Calu3 (cell line): ENCODE measurements around the gene VSIR. TPM values are rescaled to one million over a fixed set of nuclear protein-coding genes. Genes with fewer than 3 reads are reported as not detected.
A peak's percentile ranks its signal among the peaks of the same experiment; 100 is the strongest.

Source experiments
- BruUV-seq: library from RNA; stranded (reverse); fragments of 400-500 nt; replicated peaks from 2 replicates; lab custom pipeline; 2021; lab: Mats Ljungman, UMichigan
- CTCF ChIA-PET: fragments of 300-600 bp; sonication (Branson Sonifier 250); formaldehyde crosslinking; loops from one replicate; lab custom pipeline; 2022; ENCODE audit warnings: antibody characterized with exemption; lab: Charles Lee
- DNase-seq: peaks from one replicate; pipeline ENCODE4 v3.0.0; 2022
- H3K27ac Mint-ChIP-seq: one replicate; pipeline ENCODE4 v1.8.0; 2022; ENCODE audit warnings: mixed read lengths; ENCODE audit not compliant: unreplicated experiment
- H3K27me3 Mint-ChIP-seq: one replicate; pipeline ENCODE4 v1.8.0; 2022; ENCODE audit warnings: mixed read lengths; ENCODE audit not compliant: unreplicated experiment
- H3K36me3 Mint-ChIP-seq: one replicate; pipeline ENCODE4 v1.8.0; 2022; ENCODE audit warnings: mild to moderate bottlenecking, moderate library complexity, mixed read lengths; ENCODE audit not compliant: insufficient read depth, unreplicated experiment
- H3K4me1 Mint-ChIP-seq: one replicate; pipeline ENCODE4 v1.8.0; 2022; ENCODE audit warnings: mild to moderate bottlenecking, low read depth, mixed read lengths; ENCODE audit not compliant: unreplicated experiment
- H3K4me3 Mint-ChIP-seq: one replicate; pipeline ENCODE4 v1.8.0; 2022; ENCODE audit warnings: mild to moderate bottlenecking, low read depth, moderate library complexity, mixed read lengths; ENCODE audit not compliant: unreplicated experiment
- H3K9me3 Mint-ChIP-seq: one replicate; pipeline ENCODE4 v1.8.0; 2022; ENCODE audit warnings: low read depth, mixed read lengths; ENCODE audit not compliant: unreplicated experiment
- intact Hi-C: fragments of 100-400 bp; cut with micrococcal nuclease; formaldehyde crosslinking; loops from one replicate; pipeline ENCODE4 v1.10.0; 2022; ENCODE audit not compliant: unreplicated experiment
- total RNA-seq: library from RNA; stranded (reverse); gene quantifications from 2 replicates; pipeline ENCODE4 v1.2.3, GENCODE V29; 2022
- TF ChIP-seq, protein P1 (sequence below): fragments of 200-600 bp; IDR thresholded peaks from one replicate; pipeline ENCODE4 v1.8.0; 2022; ENCODE audit warnings: antibody characterized with exemption; ENCODE audit not compliant: unreplicated experiment

VSIR gene
- total RNA-seq, 1 experiment from 2014 or later: 30.1 TPM

DNA sequence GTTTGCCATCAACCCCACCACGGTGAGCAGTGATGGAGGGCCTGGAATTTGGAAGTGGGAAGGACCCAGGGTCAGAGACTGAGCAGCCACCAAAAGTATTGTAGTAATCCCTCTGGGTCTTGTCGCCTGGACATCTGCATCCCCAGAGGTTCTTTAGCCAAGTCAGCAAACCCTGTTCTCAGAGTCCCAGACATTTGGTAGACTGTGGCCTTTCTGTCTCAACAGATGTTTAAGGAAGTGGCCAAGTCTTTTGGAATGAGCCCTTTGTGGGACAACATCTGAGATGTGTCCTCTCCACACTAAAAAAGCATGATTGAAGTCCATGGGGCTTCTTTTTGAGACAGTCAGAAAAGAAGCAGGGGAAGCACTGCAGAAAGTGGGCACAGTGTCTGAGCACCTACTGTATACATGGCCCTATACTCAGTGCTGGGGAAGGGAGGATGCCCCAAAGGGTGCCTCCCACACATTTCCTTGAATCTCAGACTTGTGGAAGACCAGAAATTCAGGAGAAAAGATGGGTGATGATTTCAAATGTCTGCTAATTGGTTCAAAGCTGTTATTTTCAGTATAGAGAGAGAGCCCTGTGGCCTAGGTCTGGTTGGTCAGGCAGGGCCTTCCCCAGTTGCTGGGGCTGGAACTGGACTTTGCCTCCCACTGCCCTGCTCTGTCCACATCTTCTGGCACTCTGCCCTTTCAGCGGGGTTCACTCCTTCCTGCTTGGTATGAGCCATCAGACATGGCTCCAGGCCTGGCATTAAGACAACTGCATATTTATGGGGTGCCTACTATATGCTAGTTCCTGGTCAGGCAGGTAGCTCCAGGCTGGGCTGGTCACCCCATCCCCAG is 26.5 kb upstream of the VSIR start:
- TF ChIP-seq, protein P1, sequence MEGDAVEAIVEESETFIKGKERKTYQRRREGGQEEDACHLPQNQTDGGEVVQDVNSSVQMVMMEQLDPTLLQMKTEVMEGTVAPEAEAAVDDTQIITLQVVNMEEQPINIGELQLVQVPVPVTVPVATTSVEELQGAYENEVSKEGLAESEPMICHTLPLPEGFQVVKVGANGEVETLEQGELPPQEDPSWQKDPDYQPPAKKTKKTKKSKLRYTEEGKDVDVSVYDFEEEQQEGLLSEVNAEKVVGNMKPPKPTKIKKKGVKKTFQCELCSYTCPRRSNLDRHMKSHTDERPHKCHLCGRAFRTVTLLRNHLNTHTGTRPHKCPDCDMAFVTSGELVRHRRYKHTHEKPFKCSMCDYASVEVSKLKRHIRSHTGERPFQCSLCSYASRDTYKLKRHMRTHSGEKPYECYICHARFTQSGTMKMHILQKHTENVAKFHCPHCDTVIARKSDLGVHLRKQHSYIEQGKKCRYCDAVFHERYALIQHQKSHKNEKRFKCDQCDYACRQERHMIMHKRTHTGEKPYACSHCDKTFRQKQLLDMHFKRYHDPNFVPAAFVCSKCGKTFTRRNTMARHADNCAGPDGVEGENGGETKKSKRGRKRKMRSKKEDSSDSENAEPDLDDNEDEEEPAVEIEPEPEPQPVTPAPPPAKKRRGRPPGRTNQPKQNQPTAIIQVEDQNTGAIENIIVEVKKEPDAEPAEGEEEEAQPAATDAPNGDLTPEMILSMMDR: no peak
- H3K36me3 Mint-ChIP-seq: no peaks in the 10 kb centered on the region
- BruUV-seq: no TSS peak
- no peak overlapping the region for H3K4me3 Mint-ChIP-seq
- H3K27me3 Mint-ChIP-seq: peaks cover 31% of the 10 kb centered on the region
- H3K4me1 Mint-ChIP-seq: no peaks in the 10 kb centered on the region
- no peak overlapping the region for H3K27ac Mint-ChIP-seq
- DNase-seq: peak; percentile 73
- intact Hi-C loops: no loop called here
- H3K9me3 Mint-ChIP-seq: no peaks in the 10 kb centered on the region
- CTCF ChIA-PET: interaction anchor here (1.2 kb wide), 1 partner anchor 15 kb away, joined by 3 read pairs; no protein-coding TSS in a partner anchor

DNA sequence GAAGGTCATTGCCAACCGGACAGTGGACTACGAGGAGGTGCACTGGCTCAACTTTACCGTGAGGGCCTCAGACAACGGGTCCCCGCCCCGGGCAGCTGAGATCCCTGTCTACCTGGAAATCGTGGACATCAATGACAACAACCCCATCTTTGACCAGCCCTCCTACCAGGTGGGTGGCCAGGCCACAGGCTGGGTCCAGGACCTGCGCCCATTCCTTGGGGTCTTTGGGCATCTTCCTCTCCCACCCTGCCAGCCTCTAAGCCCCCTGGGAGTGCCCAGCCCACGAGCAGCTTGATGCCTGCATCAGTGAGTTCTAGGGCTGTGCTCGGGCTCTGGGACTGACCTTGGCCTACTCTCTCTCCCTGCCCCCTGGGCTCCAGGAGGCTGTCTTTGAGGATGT is 25.8 kb upstream of the VSIR start:
- Mint-ChIP-seq H3K4me1 (no peaks in the 10 kb centered on the region), H3K36me3 (no peaks in the 10 kb centered on the region), H3K27ac (no peak overlapping the region), H3K27me3 (peaks cover 32% of the 10 kb centered on the region), H3K4me3 (no peak overlapping the region), H3K9me3 (no peaks in the 10 kb centered on the region)
- no peak for DNase-seq
- no TSS peak for BruUV-seq
- intact Hi-C loops: no loop called here
- TF ChIP-seq, protein P1: no peak
- CTCF ChIA-PET: no interaction called here

DNA sequence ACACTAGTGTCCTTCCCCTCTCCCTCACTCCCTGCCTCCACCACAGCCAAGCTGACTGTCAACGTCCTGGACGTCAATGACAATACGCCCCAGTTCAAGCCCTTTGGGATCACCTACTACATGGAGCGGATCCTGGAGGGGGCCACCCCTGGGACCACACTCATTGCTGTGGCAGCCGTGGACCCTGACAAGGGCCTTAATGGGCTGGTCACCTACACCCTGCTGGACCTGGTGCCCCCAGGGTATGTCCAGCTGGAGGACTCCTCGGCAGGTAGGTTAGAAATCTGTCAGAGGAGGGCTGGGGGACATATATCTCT is 24.9 kb upstream of the VSIR start:
- intact Hi-C loops: no loop called here
- Mint-ChIP-seq H3K4me3 (no peak overlapping the region), H3K27ac (no peak overlapping the region), H3K4me1 (no peaks in the 10 kb centered on the region), H3K36me3 (no peaks in the 10 kb centered on the region), H3K27me3 (peaks cover 41% of the 10 kb centered on the region), H3K9me3 (no peaks in the 10 kb centered on the region)
- no peak for DNase-seq
- CTCF ChIA-PET: no interaction called here
- TF ChIP-seq, protein P1: no peak
- BruUV-seq: no TSS peak

DNA sequence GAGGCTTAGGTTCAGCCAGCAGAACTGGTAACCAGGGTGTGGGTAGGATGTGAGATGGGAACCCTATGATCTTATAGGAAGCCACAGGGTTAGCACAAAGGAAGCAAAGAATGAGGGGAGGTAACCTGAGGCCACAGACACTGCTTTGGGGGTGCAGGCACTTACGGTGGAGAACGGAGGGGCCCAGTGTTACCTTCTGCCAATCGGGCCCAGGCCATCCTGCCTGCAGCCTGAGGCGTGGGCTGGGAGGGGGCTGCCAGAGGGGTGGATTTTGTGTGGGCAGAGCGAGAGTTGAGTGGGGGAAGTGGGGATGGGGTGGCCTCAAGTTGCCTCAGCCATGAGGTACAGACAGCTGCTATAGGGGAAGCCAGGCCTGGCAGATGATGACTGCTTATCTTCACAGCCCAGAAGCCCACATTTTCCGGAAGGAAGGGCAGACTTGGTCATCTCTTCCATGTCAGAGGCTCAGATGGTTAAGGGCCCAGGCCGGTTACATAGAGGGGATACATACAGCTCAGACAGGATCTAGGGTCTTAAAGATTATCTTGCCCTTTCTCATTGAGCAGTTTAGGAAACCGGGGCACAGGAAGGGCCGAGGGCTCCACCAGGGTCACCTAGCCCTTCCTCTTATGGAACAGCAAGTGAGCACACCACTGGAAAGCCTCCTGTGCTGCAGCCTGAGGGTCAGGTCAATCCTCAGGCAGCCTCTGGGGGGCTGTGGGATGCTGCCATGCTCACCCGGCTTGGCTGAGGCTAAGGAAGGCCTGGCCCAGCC is 24.4 kb upstream of the VSIR start:
- BruUV-seq: no TSS peak
- TF ChIP-seq, protein P1: no peak
- Mint-ChIP-seq H3K27ac (no peak overlapping the region), H3K9me3 (no peaks in the 10 kb centered on the region), H3K4me3 (no peak overlapping the region), H3K27me3 (peaks cover 44% of the 10 kb centered on the region), H3K4me1 (no peaks in the 10 kb centered on the region), H3K36me3 (no peaks in the 10 kb centered on the region)
- CTCF ChIA-PET: no interaction called here
- intact Hi-C loops: no loop called here
- DNase-seq: no peak
